Stimulated activated naive CD8-positive, alpha-beta T cell treated with anti-CD3 and anti-CD28 coated beads, Interleukin-15, amount 100 ng/mL, for 72 hours (primary cell): Measurements from ENCODE around the gene LPIN3.

Experiments used
- ATAC-seq: fragments of 150-1000 bp; cut with Tn5 transposase; 2 replicates; pipeline ENCODE4 v1.10.0; 2021; ENCODE audit warnings: mild to moderate bottlenecking, moderate library complexity
- DNase-seq, 2 donors: peaks; one replicate each; pipeline ENCODE4 v3.0.0; 2021 to 2022
- H3K27ac Mint-ChIP-seq, 2 donors: one replicate each; pipeline ENCODE4 v1.8.0; 2022; ENCODE audit warnings: mild to moderate bottlenecking in 2 of 2, mixed read lengths in 2 of 2, moderate library complexity in 2 of 2
- H3K27me3 Mint-ChIP-seq: one replicate; pipeline ENCODE4 v1.8.0; 2022; ENCODE audit warnings: mixed read lengths
- H3K4me1 Mint-ChIP-seq: one replicate; pipeline ENCODE4 v1.8.0; 2022; ENCODE audit warnings: mild to moderate bottlenecking, mixed read lengths
- H3K4me3 Mint-ChIP-seq, 2 donors: one replicate each; pipeline ENCODE4 v1.8.0; 2022; ENCODE audit warnings: mild to moderate bottlenecking in 2 of 2, mixed read lengths in 2 of 2, moderate library complexity in 1 of 2
- H3K9me3 Mint-ChIP-seq, 2 donors: one replicate each; pipeline ENCODE4 v1.8.0; 2022; ENCODE audit warnings: mixed read lengths in 2 of 2

Gene LPIN3

GRCh38 chr20:41316602-41317545 is 23.7 kb upstream of the LPIN3 start:
- DNase-seq (peak; percentile 64 to 66), ATAC-seq (peak; percentile 76)
- H3K4me1 Mint-ChIP-seq, result peaks cover 42% of the 10 kb centered on the region
- H3K9me3 Mint-ChIP-seq, result no peaks in the 10 kb centered on the region
- peaks cover 7% of the 10 kb centered on the region for H3K27me3 Mint-ChIP-seq
- peak overlapping the region; percentile 92 for H3K4me3 Mint-ChIP-seq
- peak overlapping the region; percentile 92 to 94 for H3K27ac Mint-ChIP-seq

- DNase-seq, result peak; percentile 97
- peaks cover 42% of the 10 kb centered on the region for H3K4me1 Mint-ChIP-seq
- peaks cover 7% of the 10 kb centered on the region for H3K27me3 Mint-ChIP-seq
- H3K4me3 Mint-ChIP-seq, result peak within 1 kb of the TSS; percentile 92
- no peaks in the 10 kb centered on the region for H3K9me3 Mint-ChIP-seq
- peak within 1 kb of the TSS; percentile 92 to 94 for H3K27ac Mint-ChIP-seq
- peak; percentile 99 for ATAC-seq
Measured at GRCh38 chr20:41317546-41318270, 22.9 kb upstream of the LPIN3 start, which contains the start of gene ZHX3. ZHX3 (minus strand) TSS chr20:41317731; CDS start chr20:41204916, 112,815 bp downstream.

DNA sequence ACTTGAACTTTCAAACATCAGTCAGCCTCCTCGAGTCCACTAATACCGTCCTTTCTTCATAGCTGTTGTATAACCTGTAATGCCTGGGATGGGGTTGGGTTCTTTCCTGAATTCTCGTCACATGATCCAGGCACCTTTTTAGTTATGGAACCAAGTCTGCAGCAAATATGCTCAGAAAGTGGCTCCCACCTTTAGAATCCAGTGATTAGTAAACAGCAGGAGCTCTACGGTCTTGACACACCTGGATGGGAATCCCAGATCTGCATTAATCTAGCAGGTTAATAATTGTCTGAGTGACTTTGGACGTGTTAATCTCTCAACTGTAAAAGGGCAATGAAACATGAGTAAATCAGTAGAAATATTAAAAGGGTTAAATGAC is 22.4 kb upstream of the LPIN3 start:
- no peak for DNase-seq
- H3K9me3 Mint-ChIP-seq, result no peaks in the 10 kb centered on the region
- H3K27ac Mint-ChIP-seq, result peak overlapping the region; percentile 44 to 70
- peaks cover 42% of the 10 kb centered on the region for H3K4me1 Mint-ChIP-seq
- H3K27me3 Mint-ChIP-seq, result peaks cover 7% of the 10 kb centered on the region
- ATAC-seq, result no peak
- H3K4me3 Mint-ChIP-seq, result peak overlapping the region; percentile 62 to 70

DNA sequence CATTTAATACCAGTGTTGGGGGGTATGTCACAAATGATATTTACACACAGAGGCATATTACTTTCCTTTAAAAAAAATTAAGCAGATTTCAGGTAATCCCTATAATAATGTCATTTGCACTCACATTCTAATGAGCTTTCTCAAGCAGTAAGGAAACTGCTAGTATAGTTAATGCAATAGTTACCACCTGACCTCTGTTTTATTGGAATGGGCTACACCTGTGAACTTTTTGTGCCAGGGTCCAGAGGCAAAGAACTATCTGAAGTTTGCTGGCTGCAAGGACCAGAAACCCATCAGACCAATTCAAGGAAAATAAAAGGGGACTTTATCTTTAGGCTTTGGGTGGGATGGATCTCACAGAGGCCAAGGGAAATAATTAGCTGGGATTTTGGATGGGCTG is 20.2 kb upstream of the LPIN3 start:
- H3K9me3 Mint-ChIP-seq, result no peaks in the 10 kb centered on the region
- H3K27me3 Mint-ChIP-seq, result peaks cover 7% of the 10 kb centered on the region
- no peak for ATAC-seq
- peaks cover 33% of the 10 kb centered on the region for H3K4me1 Mint-ChIP-seq
- no peak for DNase-seq
- H3K4me3 Mint-ChIP-seq, result no peak overlapping the region
- no peak overlapping the region for H3K27ac Mint-ChIP-seq

DNA sequence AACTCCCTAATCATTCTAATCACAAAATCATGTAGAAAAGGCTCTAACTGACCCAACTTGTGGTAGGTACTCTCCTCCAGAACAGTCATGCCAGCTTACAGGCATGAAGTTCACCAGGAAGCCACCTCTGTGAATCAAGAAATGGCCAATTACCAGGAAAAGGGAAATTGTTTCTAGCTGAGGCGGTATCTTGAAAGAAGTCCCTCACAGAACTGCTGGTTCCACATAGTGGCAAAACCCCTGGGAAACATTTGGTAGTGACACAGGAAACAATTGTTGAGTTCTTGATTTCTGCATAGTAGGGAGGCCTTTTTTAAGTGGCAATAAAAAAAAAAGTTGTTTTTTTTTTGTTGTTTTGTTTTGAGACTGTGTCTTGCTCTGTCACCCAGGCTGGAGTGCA is 19.6 kb upstream of the LPIN3 start:
- no peak overlapping the region for H3K4me3 Mint-ChIP-seq
- ATAC-seq (no peak), DNase-seq (no peak)
- no peak overlapping the region for H3K27ac Mint-ChIP-seq
- peaks cover 28% of the 10 kb centered on the region for H3K4me1 Mint-ChIP-seq
- peaks cover 7% of the 10 kb centered on the region for H3K27me3 Mint-ChIP-seq
- no peaks in the 10 kb centered on the region for H3K9me3 Mint-ChIP-seq

DNA sequence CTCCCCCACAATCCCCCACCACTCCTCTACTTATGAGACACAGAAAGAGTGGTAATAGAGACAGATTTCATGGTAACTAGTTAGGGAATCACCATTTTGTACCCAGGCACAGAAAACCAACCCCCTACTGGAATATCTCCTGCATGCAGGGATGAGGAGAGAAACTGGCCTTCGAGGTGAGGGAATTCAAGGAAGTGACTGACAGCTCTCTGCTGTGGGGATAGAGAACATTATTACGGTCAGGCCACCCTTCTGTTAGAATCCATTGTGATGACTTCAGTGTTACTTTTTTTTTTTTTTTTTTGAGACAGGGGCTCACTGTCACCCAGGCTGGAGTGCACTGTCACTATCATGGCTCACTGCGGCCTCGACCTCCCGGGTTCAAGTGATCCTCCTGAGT is 13.4 kb upstream of the LPIN3 start:
- Mint-ChIP-seq H3K4me3 (no peak overlapping the region), H3K4me1 (peaks cover 14% of the 10 kb centered on the region), H3K27ac (no peak overlapping the region), H3K9me3 (no peaks in the 10 kb centered on the region), H3K27me3 (no peaks in the 10 kb centered on the region)
- no peak for DNase-seq
- no peak for ATAC-seq

DNA sequence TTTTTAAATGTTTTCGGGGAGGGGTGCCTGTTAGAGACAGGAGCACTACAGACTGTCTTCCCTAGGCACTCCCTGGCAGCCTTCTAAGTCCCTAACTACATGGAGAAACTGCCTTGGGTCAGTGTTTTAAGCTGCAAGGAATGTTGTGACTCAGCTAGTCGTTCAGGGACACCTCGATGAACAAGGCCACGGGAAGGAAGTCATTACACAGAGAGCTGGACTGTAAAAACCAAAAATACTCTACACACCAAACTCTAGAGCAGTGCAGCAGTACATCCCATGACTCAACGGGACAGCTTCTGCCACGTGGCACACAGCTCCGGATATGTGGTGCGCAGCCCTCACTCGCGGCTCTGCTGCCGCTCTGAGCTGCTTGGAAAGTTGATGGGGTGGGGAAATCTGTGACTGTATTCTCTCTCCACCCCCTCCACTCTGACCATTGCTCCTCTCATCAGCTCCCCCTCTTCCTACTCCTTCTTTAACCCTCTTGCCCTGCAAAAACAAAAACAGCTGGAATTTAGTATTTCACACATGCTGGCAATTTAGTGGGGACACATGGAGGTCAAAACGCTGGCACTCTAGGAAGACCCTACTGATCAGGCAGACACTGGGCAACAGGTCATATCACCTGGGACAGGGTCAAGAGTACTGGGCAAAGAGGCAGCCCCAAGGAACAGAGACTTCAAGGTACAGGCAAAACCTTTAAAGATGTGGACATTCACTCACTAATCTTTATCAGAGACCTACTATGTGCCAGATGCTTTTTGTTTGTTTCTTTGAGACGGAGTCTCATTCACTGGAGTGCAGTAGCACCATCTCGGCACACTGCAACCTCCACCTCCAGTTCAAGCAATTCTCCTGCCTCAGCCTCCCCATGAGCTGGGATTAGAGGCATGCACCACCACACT is 10.9 kb upstream of the LPIN3 start:
- Mint-ChIP-seq H3K9me3 (no peaks in the 10 kb centered on the region), H3K4me1 (peaks cover 14% of the 10 kb centered on the region), H3K4me3 (peak overlapping the region; percentile 22 to 28), H3K27ac (peak overlapping the region in 1 of 2 donors; percentile 55), H3K27me3 (no peaks in the 10 kb centered on the region)
- peak; percentile 42 to 67 for DNase-seq
- peak; percentile 100 for ATAC-seq

- Mint-ChIP-seq H3K27ac (no peak overlapping the region), H3K9me3 (no peaks in the 10 kb centered on the region)
- ATAC-seq, result no peak
Measured at GRCh38 chr20:41330343-41330720, 10.3 kb upstream of the LPIN3 start.

GRCh38 chr20:41330941-41331340 is 9.7 kb upstream of the LPIN3 start:
- Mint-ChIP-seq H3K27ac (no peak overlapping the region), H3K27me3 (peaks cover 8% of the 10 kb centered on the region), H3K4me1 (peaks cover 14% of the 10 kb centered on the region), H3K4me3 (no peak overlapping the region), H3K9me3 (no peaks in the 10 kb centered on the region)
- DNase-seq, result no peak
- no peak for ATAC-seq

More at GRCh38 chr20:41330343-41330720, 10.3 kb upstream of the LPIN3 start:
- no peak overlapping the region for H3K4me3 Mint-ChIP-seq
- peaks cover 14% of the 10 kb centered on the region for H3K4me1 Mint-ChIP-seq
- no peak for DNase-seq
- peaks cover 3% of the 10 kb centered on the region for H3K27me3 Mint-ChIP-seq

DNA sequence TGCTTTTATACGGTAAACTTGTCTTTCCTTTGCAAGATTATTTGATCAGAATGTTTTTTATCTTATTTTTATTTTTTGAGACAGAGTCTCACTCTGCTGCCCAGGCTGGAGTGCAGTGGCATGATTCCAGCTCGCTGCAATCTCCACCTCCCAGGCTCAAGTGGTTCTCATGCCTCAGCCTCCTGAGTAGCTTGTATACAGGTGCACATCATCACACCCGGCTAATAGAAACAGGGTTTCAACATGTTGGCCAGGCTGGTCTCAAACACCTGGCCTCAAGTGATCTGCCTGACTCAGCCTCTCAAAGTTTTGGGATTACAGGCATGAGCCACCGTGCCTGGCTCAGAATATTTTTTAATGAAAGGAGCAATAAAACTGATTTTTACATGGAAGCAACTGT is 8.9 kb upstream of the LPIN3 start:
- Mint-ChIP-seq H3K27me3 (peaks cover 13% of the 10 kb centered on the region), H3K27ac (no peak overlapping the region), H3K4me1 (peaks cover 14% of the 10 kb centered on the region), H3K9me3 (no peaks in the 10 kb centered on the region), H3K4me3 (no peak overlapping the region)
- DNase-seq (no peak), ATAC-seq (no peak)

- Mint-ChIP-seq H3K27me3 (peaks cover 15% of the 10 kb centered on the region), H3K4me1 (peaks cover 12% of the 10 kb centered on the region), H3K27ac (no peak overlapping the region), H3K9me3 (no peaks in the 10 kb centered on the region), H3K4me3 (no peak overlapping the region)
- DNase-seq, result no peak
- ATAC-seq, result no peak
Measured at GRCh38 chr20:41334036-41334435, 6.6 kb upstream of the LPIN3 start.

DNA sequence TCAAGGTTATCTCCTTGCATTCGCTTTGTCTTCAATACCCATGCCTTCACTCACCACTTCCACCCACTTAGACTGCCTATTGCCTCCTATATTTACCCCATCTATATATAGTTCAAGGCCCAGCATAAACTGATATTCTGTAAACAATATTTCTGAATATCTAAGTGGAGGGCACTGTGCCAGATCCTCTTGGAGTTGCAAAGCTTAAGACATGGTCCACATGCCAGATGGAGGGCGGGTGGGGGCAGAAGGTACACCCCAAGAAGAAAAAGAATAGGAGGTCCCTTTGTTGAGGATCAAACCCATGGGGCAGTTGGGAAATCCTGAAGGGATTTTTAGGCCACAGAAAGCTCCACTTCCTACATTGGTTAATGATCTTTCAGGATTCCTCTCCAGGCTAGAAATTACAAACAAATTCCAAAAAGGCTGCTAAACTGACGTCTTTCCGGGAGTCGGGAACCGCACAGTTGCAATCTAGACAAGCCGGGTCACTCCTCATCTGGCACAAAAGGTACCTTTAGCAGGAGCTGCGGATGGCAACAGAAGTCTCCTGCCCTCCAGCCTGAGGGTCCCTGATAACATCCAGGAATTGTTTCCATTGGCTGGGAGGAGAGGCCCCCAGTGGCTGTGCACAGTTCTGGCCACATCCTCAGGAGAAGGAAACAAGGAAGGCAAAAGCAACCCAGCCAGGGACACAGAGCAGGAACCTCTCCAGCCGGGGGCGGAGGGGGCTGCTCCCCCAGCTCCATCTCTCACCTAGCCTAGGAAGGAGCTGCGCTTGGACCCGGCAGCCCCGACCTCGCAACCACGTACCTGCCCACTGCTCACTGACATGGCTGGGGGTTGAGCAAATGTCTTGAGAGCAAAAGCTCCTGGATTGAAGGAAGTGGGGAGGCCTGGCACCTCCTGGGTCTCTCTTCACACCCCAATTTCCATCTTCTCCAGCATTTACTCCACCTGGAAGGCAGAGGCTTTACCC is 5.9 kb upstream of the LPIN3 start:
- no peak overlapping the region for H3K27ac Mint-ChIP-seq
- DNase-seq, result no peak
- no peaks in the 10 kb centered on the region for H3K9me3 Mint-ChIP-seq
- no peak overlapping the region for H3K4me3 Mint-ChIP-seq
- peaks cover 22% of the 10 kb centered on the region for H3K27me3 Mint-ChIP-seq
- H3K4me1 Mint-ChIP-seq, result peaks cover 10% of the 10 kb centered on the region
- no peak for ATAC-seq

DNA sequence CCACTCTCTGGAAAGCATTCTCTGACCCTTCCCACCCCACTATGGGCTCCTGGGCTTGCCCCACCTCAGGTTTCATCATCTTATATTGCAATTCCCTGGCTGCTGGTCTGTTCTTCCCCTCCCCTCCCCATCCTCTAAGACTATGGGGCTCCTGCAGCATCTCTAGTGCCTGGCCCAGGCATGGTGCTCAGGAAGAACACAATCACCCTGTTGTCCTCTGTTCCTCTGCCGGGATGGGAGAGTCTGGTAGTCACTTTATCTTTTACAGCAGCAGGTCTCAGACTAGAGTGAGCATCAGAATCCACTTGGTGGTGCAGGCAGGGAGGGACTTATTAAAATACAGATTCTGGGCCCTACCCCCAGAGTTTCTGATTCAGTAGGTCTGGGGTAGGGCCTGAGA is 5.0 kb upstream of the LPIN3 start:
- ATAC-seq, result no peak
- peaks cover 26% of the 10 kb centered on the region for H3K27me3 Mint-ChIP-seq

DNA sequence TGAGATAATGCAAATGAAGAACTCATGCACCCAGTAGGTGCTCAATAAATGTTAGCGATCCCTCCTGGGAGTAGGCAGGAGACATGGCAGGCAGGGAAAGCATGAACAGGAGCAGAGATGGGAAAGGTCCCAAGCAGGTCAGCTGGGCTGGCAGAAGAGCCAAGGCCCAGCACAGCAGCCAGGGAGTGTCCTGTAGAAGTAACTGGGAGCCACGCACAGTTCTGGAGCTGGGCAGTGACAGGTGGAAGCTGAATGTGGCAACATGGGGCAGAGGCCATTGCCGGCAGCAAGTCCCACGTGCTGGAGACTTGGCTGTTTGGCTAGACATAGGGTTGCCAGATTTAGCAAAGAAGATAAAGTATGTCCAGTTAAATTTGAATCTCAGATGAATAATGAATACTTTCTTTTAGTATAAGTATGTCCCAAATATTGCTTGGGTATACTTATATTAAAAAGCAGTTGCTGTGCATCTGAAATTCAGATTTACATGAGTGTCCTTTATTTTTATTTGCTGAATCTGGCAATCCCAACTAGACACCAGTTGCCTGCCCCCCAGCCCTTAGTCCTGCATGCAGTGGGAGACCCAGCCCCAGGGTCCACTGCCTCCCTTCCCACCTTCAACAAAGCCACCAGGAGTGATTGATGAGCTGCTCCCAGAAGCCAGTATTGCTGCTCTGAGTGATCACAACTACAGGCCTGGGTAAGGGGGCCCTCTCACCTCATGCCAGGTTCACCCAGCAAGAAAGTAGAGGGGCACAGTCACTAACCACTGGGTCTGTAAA is 3.7 kb upstream of the LPIN3 start:
- Mint-ChIP-seq H3K9me3 (no peaks in the 10 kb centered on the region), H3K4me3 (no peak overlapping the region), H3K4me1 (peaks cover 13% of the 10 kb centered on the region), H3K27me3 (peaks cover 26% of the 10 kb centered on the region), H3K27ac (no peak overlapping the region)
- no peak for ATAC-seq
- no peak for DNase-seq

More for the DNA sequence above, 5.0 kb upstream of the LPIN3 start:
- DNase-seq, result no peak
- H3K4me1 Mint-ChIP-seq, result peaks cover 13% of the 10 kb centered on the region
- H3K27ac Mint-ChIP-seq, result peak overlapping the region in 1 of 2 donors; percentile 3
- H3K4me3 Mint-ChIP-seq, result no peak overlapping the region
- no peaks in the 10 kb centered on the region for H3K9me3 Mint-ChIP-seq
